SU-DHL-6 (cell line): ENCODE measurements around the gene STAB1.

Source experiments
- H2AFZ ChIP-seq: fragments of 200-600 bp; sonication (generic); 2 replicates; pipeline ENCODE4 v1.6.1; 2014; ENCODE audit warnings: low read depth, mild to moderate bottlenecking, moderate library complexity, mixed read lengths, antibody characterized with exemption, low read length; ENCODE audit not compliant: severe bottlenecking
- H3F3A ChIP-seq: fragments of 200-600 bp; shearing (Covaris generic); 2 replicates; pipeline ENCODE4 v1.6.0; 2016; ENCODE audit warnings: antibody characterized with exemption, mild to moderate bottlenecking; ENCODE audit not compliant: insufficient read depth
- H3K27ac ChIP-seq: fragments of 200-600 bp; sonication (generic); 2 replicates; pipeline ENCODE4 v1.5.1; 2016; ENCODE audit warnings: low read depth, mild to moderate bottlenecking, low read length, moderate library complexity, mixed read lengths
- H3K27me3 ChIP-seq: fragments of 200-600 bp; sonication (generic), shearing (Covaris generic); 2 replicates; pipeline ENCODE4 v1.6.0; 2014; ENCODE audit warnings: mild to moderate bottlenecking, low read length
- H3K36me3 ChIP-seq: fragments of 200-600 bp; sonication (generic); 2 replicates; pipeline ENCODE4 v1.6.1; 2014; ENCODE audit warnings: mild to moderate bottlenecking, low read length, mixed read lengths
- H3K4me2 ChIP-seq: fragments of 300-600, 200-600 bp; shearing (Covaris generic), sonication (generic); 2 replicates; pipeline ENCODE4 v1.6.0; 2014; ENCODE audit warnings: low read length, low read depth, mild to moderate bottlenecking; ENCODE audit not compliant: poor library complexity, severe bottlenecking
- H3K4me3 ChIP-seq: fragments of 200-600 bp; sonication (generic); 2 replicates; pipeline ENCODE4 v1.5.1; 2014; ENCODE audit warnings: antibody characterized with exemption, low read length, mild to moderate bottlenecking, mixed read lengths; ENCODE audit not compliant: insufficient read depth, poor library complexity, severe bottlenecking
- H3K79me2 ChIP-seq: fragments of 200-600 bp; sonication (generic); 2 replicates; pipeline ENCODE4 v1.6.1; 2014; ENCODE audit warnings: mild to moderate bottlenecking, low read length, moderate library complexity; ENCODE audit not compliant: insufficient read depth
- H3K9ac ChIP-seq: fragments of 200-600 bp; sonication (generic); 2 replicates; pipeline ENCODE4 v1.7.0; 2014; ENCODE audit warnings: mild to moderate bottlenecking, low read length
- H3K9me2 ChIP-seq: fragments of 200-600 bp; sonication (generic); replicated peaks from 2 replicates; pipeline ENCODE4 v1.6.1; 2014; ENCODE audit warnings: low read length; ENCODE audit not compliant: insufficient read depth
- H3K9me3 ChIP-seq: fragments of 200-600 bp; sonication (generic); 2 replicates; pipeline ENCODE4 v1.6.1; 2014; ENCODE audit warnings: low read length, mixed read lengths; ENCODE audit not compliant: insufficient read depth
- H4K20me1 ChIP-seq: fragments of 200-600 bp; sonication (generic); 2 replicates; pipeline ENCODE4 v1.6.1; 2014; ENCODE audit warnings: low read depth, mild to moderate bottlenecking, antibody characterized with exemption, low read length, moderate library complexity, mixed read lengths
- CTCF ChIP-seq: fragments of 200-600 bp; sonication (generic); IDR thresholded peaks from one replicate; pipeline ENCODE4 v1.5.1; 2017; ENCODE audit warnings: antibody characterized with exemption, mild to moderate bottlenecking, low read length, moderate library complexity; ENCODE audit not compliant: insufficient read depth, poor library complexity, severe bottlenecking
- EZH2phosphoT487 ChIP-seq: fragments of 200-600 bp; sonication (generic), shearing (Covaris generic); conservative IDR thresholded peaks from 2 replicates; pipeline ENCODE4 v1.6.1; 2018; ENCODE audit warnings: mild to moderate bottlenecking, antibody characterized with exemption, low read length, moderate library complexity, mixed read lengths

The STAB1 gene

GRCh38 chr3:52557011-52557960, 62.1 kb downstream of the STAB1 start:
- Histone ChIP-seq H3K9me3 (no peaks in the 10 kb centered on the region), H4K20me1 (no peaks in the 10 kb centered on the region), H3K36me3 (peaks cover 26% of the 10 kb centered on the region; the same call in 1 of the 2 replicates), H3K4me2 (no peak overlapping the region), H3K27me3 (no peaks in the 10 kb centered on the region), H3K9me2 (no peaks in the 10 kb centered on the region), H3F3A (0 out of 2 replicates have a peak, but pooled peaks cover 2% of the 10 kb centered on the region), H3K79me2 (no peaks in the 10 kb centered on the region), H3K27ac (no peak overlapping the region), H2AFZ (no peak overlapping the region), H3K4me3 (no peak overlapping the region), H3K9ac (no peak overlapping the region)
- TF ChIP-seq CTCF (no peak), EZH2phosphoT487 (no peak)

- H3K4me3 ChIP-seq, result no peak overlapping the region
- H3K27ac ChIP-seq, result no peak overlapping the region
- no peak overlapping the region for H3K4me2 ChIP-seq
- H3K9ac ChIP-seq, result no peak overlapping the region
- no peak overlapping the region for H2AFZ ChIP-seq
- no peak for TF ChIP-seq CTCF
- TF ChIP-seq EZH2phosphoT487, result no peak
- H4K20me1 ChIP-seq, result no peaks in the 10 kb centered on the region
- H3F3A ChIP-seq, result 0 out of 2 replicates have a peak, but pooled peaks cover 2% of the 10 kb centered on the region
- no peaks in the 10 kb centered on the region for H3K9me2 ChIP-seq
- peaks cover 24% of the 10 kb centered on the region; the same call in 1 of the 2 replicates for H3K36me3 ChIP-seq
- no peaks in the 10 kb centered on the region for H3K79me2 ChIP-seq
- H3K9me3 ChIP-seq, result no peaks in the 10 kb centered on the region
- H3K27me3 ChIP-seq, result no peaks in the 10 kb centered on the region
Measured at GRCh38 chr3:52558436-52558835, 63.3 kb downstream of the STAB1 start.

DNA sequence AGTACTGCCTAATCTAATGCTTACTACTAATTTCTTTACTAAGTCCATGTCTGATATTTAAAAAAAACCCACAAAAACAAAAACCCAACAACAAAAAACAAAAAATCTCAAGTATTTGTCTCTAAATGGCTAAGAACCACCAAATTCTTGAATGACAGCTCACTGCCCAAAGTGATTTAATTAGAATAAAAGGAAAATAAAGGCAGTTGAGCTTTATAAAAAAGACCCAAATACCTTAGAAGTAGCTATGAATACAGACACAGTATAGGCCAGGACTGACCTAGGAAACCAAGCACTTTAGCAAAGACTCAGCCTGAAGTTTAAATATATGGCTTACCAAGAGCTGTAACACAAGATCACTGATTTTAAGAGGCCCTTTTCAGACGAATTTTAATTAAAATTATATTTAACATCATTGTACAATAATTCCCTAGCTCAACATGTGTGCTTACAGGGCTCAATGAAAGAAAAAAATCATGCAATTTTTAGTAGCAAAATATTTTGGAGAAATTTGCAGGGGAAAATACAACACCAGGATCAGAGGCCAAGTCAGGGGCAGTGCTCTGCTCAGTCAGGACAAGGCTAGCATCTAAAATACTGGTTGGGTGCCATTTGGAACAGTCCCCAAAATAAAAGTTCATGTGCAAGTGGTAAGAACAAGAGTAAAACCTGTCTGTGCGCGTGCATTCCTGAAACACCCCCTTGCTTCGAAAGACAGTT, 66.0 kb downstream of the STAB1 start:
- H3K4me3 ChIP-seq, result no peak overlapping the region
- no peak overlapping the region for H2AFZ ChIP-seq
- no peaks in the 10 kb centered on the region for H3K9me3 ChIP-seq
- H3K79me2 ChIP-seq, result no peaks in the 10 kb centered on the region
- no peak overlapping the region for H3K4me2 ChIP-seq
- H3K9me2 ChIP-seq, result no peaks in the 10 kb centered on the region
- no peak overlapping the region for H3K9ac ChIP-seq
- no peaks in the 10 kb centered on the region for H4K20me1 ChIP-seq
- peaks cover 24% of the 10 kb centered on the region; the same call in 1 of the 2 replicates for H3K36me3 ChIP-seq
- H3F3A ChIP-seq, result 0 out of 2 replicates have a peak, but pooled peaks cover 2% of the 10 kb centered on the region
- TF ChIP-seq EZH2phosphoT487, result no peak
- no peak for TF ChIP-seq CTCF
- H3K27me3 ChIP-seq, result no peaks in the 10 kb centered on the region
- no peak overlapping the region for H3K27ac ChIP-seq
